Suppressor macrophage (primary cell): ENCODE results near the gene TNS1.

ENCODE experiments used
- DNase-seq, 4 experiments: peaks; one replicate each; pipeline ENCODE4 v3.0.0-alpha.2; 2020 to 2022

The TNS1 gene

GRCh38 chr2:217897091-217897715 is 105.6 kb downstream of the TNS1 start:
- DNase-seq: no peak

GRCh38 chr2:217895070-217895635 is 107.6 kb downstream of the TNS1 start:
- no peak for DNase-seq

GRCh38 chr2:217893440-217893839 is 109.4 kb downstream of the TNS1 start:
- DNase-seq: no peak

GRCh38 chr2:217892560-217892959 is 110.2 kb downstream of the TNS1 start:
- no peak for DNase-seq

DNA sequence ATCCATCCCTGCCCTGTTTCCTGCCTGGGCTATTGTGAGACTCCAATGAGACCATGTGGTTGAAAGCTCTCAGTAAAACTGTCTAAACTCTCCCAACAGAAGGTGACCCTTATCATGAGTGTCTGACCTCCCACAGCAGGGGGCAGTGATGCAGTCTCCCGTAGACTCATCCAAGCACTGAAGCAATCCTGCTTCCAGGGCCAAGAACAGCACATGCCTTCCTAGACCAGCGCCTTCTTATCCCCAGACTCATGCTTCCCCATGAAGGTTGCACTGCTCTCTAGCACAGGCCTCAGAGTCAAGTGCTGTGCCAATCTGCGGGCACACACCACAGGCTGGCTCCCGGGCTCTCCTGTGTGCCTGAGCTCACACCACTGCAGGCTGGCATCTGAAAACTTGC is 112.3 kb downstream of the TNS1 start:
- peak; percentile 38 to 61 (median 56) for DNase-seq

GRCh38 chr2:217889656-217890055 is 113.1 kb downstream of the TNS1 start:
- no peak for DNase-seq

- peak in 3 of 4 experiments; percentile 38 to 46 (median 41) for DNase-seq
Measured at GRCh38 chr2:217887841-217888701, 114.7 kb downstream of the TNS1 start.

- peak; percentile 75 to 87 (median 82) for DNase-seq
Measured at GRCh38 chr2:217886720-217887309, 116.0 kb downstream of the TNS1 start.

DNA sequence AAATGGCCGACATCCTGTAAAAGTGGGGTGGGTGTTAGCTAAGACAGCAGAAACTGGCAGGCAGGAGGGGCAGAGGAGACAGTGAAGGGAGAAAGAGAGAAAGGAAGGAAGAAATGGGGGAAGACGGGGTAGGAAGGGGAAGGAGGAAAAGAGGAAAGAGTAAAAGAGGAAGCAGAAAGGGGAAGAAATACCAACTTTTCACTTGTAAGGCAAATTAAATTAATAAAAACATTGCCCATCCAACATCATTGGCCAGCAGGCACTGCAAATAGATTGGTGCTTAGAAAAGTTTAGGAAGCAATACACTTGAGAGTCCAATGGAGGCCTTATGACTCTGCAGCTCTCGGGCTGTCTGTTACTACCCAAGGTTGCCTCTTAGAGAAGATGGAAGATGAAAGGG is 116.7 kb downstream of the TNS1 start:
- peak; percentile 17 to 66 (median 41) for DNase-seq

DNA sequence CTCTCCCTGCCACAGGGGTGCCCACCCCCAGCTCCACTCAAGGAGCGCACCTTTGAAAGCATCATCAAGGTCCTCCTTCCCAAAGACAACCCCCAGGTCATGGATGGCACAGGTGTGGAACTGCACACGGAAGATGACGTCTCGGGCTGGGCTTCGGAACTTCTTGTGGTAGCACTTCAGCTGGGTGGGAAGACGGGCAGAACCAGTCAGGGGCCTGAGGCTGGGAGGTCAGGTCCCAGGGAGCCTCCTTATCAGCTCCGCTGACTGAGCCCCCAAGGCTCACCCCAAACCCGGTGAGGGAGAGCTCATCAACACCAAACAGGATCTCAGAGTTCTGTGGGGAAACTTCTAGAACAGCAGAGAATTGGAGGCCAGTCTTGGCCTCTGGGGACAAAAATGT is 117.8 kb downstream of the TNS1 start:
- no peak for DNase-seq

DNA sequence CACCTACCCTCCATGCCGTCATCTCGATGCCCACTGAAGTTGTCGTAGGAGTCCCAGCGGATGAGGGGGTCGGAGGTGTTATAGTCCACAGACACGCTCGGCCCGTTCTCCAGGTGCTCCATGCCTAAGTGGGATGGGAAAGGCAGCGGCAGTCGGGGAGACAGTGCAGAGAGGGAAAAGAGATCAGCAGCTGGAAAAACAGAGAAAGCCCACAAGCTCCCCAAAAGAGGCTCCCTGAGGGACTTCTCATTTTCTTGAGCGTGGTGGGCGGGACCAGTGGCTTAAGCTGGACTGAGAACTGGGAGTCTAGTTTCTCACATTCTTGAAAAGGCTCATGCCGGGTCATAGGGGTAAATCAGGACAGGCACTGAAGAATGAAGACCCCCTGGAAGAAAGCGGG is 121.9 kb downstream of the TNS1 start:
- peak; percentile 44 to 71 (median 68) for DNase-seq

- DNase-seq: no peak
Measured at GRCh38 chr2:217880287-217880889, 122.4 kb downstream of the TNS1 start.

GRCh38 chr2:217878915-217879590 is 123.7 kb downstream of the TNS1 start:
- no peak for DNase-seq

DNA sequence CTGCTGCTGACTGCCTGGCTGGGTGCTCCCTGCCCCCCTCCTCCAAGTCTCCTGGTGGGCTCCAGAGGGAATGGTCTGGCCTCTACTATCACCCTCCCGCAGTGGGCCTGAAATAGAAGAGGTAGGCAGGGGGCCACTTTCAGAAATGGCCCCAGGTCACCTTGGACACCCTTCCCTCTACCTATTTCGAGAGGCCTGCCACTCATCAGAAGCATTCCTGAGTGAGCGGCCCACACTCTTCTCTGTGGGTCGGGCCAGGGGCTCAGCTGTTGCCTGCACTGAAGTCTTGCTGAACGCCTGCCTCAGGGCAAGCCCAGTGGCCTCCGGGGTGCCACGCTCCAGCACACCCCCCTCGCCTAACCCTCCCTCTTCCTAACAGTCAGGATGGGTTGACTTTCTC is 124.9 kb downstream of the TNS1 start:
- no peak for DNase-seq

GRCh38 chr2:217876253-217876570 is 126.6 kb downstream of the TNS1 start:
- no peak for DNase-seq

- no peak for DNase-seq
Measured at GRCh38 chr2:217875556-217876252, 127.1 kb downstream of the TNS1 start.

DNA sequence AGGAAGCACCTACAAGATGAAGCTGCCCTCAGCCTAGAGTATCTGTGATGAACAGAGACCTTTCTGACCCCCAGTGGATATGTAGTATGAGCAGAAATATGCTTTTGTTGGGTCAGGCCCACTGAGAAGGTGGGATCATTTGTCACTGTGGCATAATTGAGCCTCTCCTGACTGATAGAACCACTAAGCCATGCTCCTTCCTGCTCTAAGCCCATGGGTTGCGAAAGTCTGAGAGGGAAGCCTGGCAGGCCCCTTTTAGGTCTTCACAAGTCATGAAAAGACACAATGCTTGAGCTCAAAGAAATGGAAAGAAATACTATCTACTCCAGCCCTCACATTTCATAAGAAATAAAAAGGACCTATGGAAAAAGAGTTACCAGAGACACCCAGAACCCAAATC is 127.7 kb downstream of the TNS1 start:
- DNase-seq: peak in 3 of 4 experiments; percentile 34 to 43 (median 41)

GRCh38 chr2:217873371-217873770 is 129.4 kb downstream of the TNS1 start:
- no peak for DNase-seq

GRCh38 chr2:217872319-217872718 is 130.5 kb downstream of the TNS1 start:
- DNase-seq: no peak

DNA sequence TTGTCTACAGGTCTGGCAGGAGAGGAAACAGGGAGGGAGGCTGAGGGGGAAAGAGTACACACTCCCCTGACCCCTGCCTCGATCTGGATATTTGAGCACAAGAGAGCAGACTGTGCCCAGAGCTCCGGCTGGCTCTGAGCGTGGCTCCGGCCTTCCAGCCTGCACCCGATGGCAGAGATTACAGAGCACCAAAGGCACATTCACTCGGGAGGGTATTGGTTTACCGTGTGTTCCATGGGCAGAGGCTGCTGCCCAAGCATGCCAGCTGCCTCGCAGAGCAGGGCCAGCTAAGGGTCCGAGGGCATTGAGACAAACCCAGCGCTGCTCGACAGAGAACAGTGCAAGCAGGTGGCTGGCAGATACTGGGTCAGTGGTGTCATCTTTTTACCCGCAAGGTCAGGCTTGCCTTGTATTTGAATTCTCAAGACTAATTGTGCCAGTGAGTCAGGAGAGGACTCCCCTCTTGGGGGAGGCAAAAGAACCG is 132.2 kb downstream of the TNS1 start:
- DNase-seq: no peak

- no peak for DNase-seq
Measured at GRCh38 chr2:217868911-217869334, 133.9 kb downstream of the TNS1 start.
